WTC11 (cell line): ENCODE measurements around the gene CLCA2. TPM values are rescaled to one million over a fixed set of nuclear protein-coding genes. Genes with fewer than 3 reads are reported as not detected.

Experiments
- ATAC-seq: fragments of 200-7000 bp; cut with Tn5 transposase; 2 replicates; pipeline ENCODE4 v1.10.0; 2021; ENCODE audit warnings: mild to moderate bottlenecking, moderate library complexity
- CTCF ChIA-PET: fragments of 300-600 bp; sonication (Branson Sonifier 250); formaldehyde crosslinking; loops from one replicate; lab custom pipeline; 2021; ENCODE audit warnings: antibody characterized with exemption; lab: Charles Lee
- POLR2A ChIA-PET: fragments of 350-600 bp; sonication (Branson Sonifier 250); formaldehyde crosslinking; loops from one replicate; lab custom pipeline; 2021; ENCODE audit warnings: antibody characterized with exemption; lab: Charles Lee
- DNase-seq: peaks from one replicate; pipeline ENCODE4 v3.0.0; 2021; ENCODE audit warnings: low spot score
- H3K27ac Mint-ChIP-seq: 2 replicates; pipeline ENCODE4 v1.8.0; 2021; ENCODE audit warnings: mixed read lengths
- H3K27me3 Mint-ChIP-seq: 2 replicates; pipeline ENCODE4 v1.8.0; 2021; ENCODE audit warnings: low read depth, mild to moderate bottlenecking, moderate library complexity, mixed read lengths
- H3K36me3 Mint-ChIP-seq: 2 replicates; pipeline ENCODE4 v1.8.0; 2021; ENCODE audit warnings: mixed read lengths
- H3K4me1 Mint-ChIP-seq: 2 replicates; pipeline ENCODE4 v1.8.0; 2022; ENCODE audit warnings: mixed read lengths
- H3K4me3 Mint-ChIP-seq: 2 replicates; pipeline ENCODE4 v1.8.0; 2021; ENCODE audit warnings: mild to moderate bottlenecking, moderate library complexity, mixed read lengths
- H3K9me3 Mint-ChIP-seq: 2 replicates; pipeline ENCODE4 v1.8.0; 2021; ENCODE audit warnings: mixed read lengths
- ARID4B ChIP-seq: sonication (generic); formaldehyde crosslinking; IDR thresholded peaks from 2 replicates; pipeline ENCODE4 v1.8.0; 2023; ENCODE audit warnings: missing genetic modification reagents, mild to moderate bottlenecking, borderline replicate concordance
- ATF6 ChIP-seq: sonication (generic); formaldehyde crosslinking; IDR thresholded peaks from 2 replicates; pipeline ENCODE4 v1.8.1; 2023; ENCODE audit warnings: mild to moderate bottlenecking, missing genetic modification reagents
- E2F1 ChIP-seq: sonication (generic); formaldehyde crosslinking; IDR thresholded peaks from 2 replicates; pipeline ENCODE4 v1.8.0; 2022; ENCODE audit warnings: mild to moderate bottlenecking, missing genetic modification reagents
- FOXJ3 ChIP-seq: sonication (generic); formaldehyde crosslinking; IDR thresholded peaks from 2 replicates; pipeline ENCODE4 v1.9.0; 2021; ENCODE audit warnings: missing genetic modification reagents, mild to moderate bottlenecking, borderline replicate concordance
- GRHL2 ChIP-seq: fragments of 250-450 bp; sonication (Bioruptor Pico); IDR thresholded peaks from 2 replicates; pipeline ENCODE4 v1.8.0; 2022; ENCODE audit warnings: mild to moderate bottlenecking, moderate library complexity; ENCODE audit not compliant: insufficient replicate concordance, severe bottlenecking
- GTF2I ChIP-seq: fragments of 250-450 bp; sonication (Bioruptor Pico); conservative IDR thresholded peaks from 2 replicates; pipeline ENCODE4 v1.4.0; 2021; ENCODE audit warnings: mild to moderate bottlenecking
- IRF2 ChIP-seq: sonication (generic); formaldehyde crosslinking; IDR thresholded peaks from 2 replicates; pipeline ENCODE4 v1.8.0; 2022; ENCODE audit warnings: low read depth, missing genetic modification reagents, borderline replicate concordance
- JAZF1 ChIP-seq: fragments of 250-450 bp; sonication (Bioruptor Pico); IDR thresholded peaks from 2 replicates; pipeline ENCODE4 v1.9.0; 2021; ENCODE audit warnings: moderate library complexity, mild to moderate bottlenecking, inconsistent platforms
- JUN ChIP-seq: sonication (generic); formaldehyde crosslinking; IDR thresholded peaks from 2 replicates; pipeline ENCODE4 v1.8.0; 2023; ENCODE audit warnings: mild to moderate bottlenecking, missing genetic modification reagents
- MXD4 ChIP-seq: fragments of 250-450 bp; sonication (Bioruptor Pico); IDR thresholded peaks from 2 replicates; pipeline ENCODE4 v1.8.0; 2021; ENCODE audit warnings: mild to moderate bottlenecking, moderate library complexity, borderline replicate concordance
- NFYB ChIP-seq: sonication (generic); formaldehyde crosslinking; conservative IDR thresholded peaks from 2 replicates; pipeline ENCODE4 v1.8.0; 2022; ENCODE audit warnings: low read depth, missing genetic modification reagents
- OVOL2 ChIP-seq: fragments of 250-450 bp; sonication (Bioruptor Pico); IDR thresholded peaks from 2 replicates; pipeline ENCODE4 v1.9.0; 2021; ENCODE audit warnings: mild to moderate bottlenecking, borderline replicate concordance
- PRDM15 ChIP-seq: sonication (generic); formaldehyde crosslinking; IDR thresholded peaks from 2 replicates; pipeline ENCODE4 v1.8.0; 2022; ENCODE audit warnings: missing genetic modification reagents
- RELA ChIP-seq: sonication (generic); formaldehyde crosslinking; IDR thresholded peaks from 2 replicates; pipeline ENCODE4 v1.8.1; 2022; ENCODE audit warnings: missing genetic modification reagents, mild to moderate bottlenecking, borderline replicate concordance
- SMAD3 ChIP-seq: sonication (generic); formaldehyde crosslinking; IDR thresholded peaks from 2 replicates; pipeline ENCODE4 v1.8.0; 2022; ENCODE audit warnings: missing genetic modification reagents, mild to moderate bottlenecking, borderline replicate concordance
- TEAD1 ChIP-seq: sonication (generic); formaldehyde crosslinking; IDR thresholded peaks from 2 replicates; pipeline ENCODE4 v1.8.0; 2022; ENCODE audit warnings: mild to moderate bottlenecking, missing genetic modification reagents
- ZNF219 ChIP-seq: sonication (generic); formaldehyde crosslinking; IDR thresholded peaks from 2 replicates; pipeline ENCODE4 v1.8.0; 2023; ENCODE audit warnings: missing genetic modification reagents, mild to moderate bottlenecking, borderline replicate concordance
- ZNF317 ChIP-seq: sonication (generic); formaldehyde crosslinking; IDR thresholded peaks from 2 replicates; pipeline ENCODE4 v1.8.1; 2023; ENCODE audit warnings: low read depth, mild to moderate bottlenecking, moderate library complexity, missing genetic modification reagents, borderline replicate concordance
- ZNF671 ChIP-seq: fragments of 250-450 bp; sonication (Bioruptor Pico); IDR thresholded peaks from 2 replicates; pipeline ENCODE4 v1.8.0; 2021; ENCODE audit warnings: mild to moderate bottlenecking
- total RNA-seq: library from RNA; stranded (reverse); gene quantifications from 3 replicates; pipeline ENCODE4 v1.2.3, GENCODE V29; 2021
- TF ChIP-seq, protein P1 (sequence below): sonication (generic); formaldehyde crosslinking; IDR thresholded peaks from 2 replicates; pipeline ENCODE4 v1.8.0; 2023; ENCODE audit warnings: mild to moderate bottlenecking, missing genetic modification reagents
- TF ChIP-seq, protein P2 (sequence below): fragments of 250-450 bp; sonication (Bioruptor Pico); IDR thresholded peaks from 2 replicates; pipeline ENCODE4 v1.9.0; 2021; ENCODE audit warnings: moderate library complexity, mild to moderate bottlenecking, inconsistent platforms, borderline replicate concordance

CLCA2 gene
- total RNA-seq, 1 experiment from 2014 or later, result 0.07 TPM

DNA sequence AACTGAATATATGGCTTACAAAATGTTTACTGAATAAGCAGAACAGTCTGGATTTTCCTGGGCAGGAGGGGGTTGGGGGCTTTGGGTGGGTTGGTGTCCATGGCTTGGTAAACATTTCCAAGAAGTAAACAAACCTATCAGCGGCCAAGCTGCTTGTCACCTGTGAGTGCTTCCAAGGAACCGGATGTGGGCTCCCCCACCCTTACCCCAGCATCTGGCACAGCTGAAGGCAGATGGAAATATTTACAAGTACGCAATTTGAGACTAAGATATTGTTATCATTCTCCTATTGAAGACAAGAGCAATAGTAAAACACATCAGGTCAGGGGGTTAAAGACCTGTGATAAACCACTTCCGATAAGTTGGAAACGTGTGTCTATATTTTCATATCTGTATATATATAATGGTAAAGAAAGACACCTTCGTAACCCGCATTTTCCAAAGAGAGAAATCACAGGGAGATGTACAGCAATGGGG, 44.6 kb downstream of the CLCA2 start, which contains the start of gene CLCA1:
TSS of gene CLCA1 (plus strand) at position 427 of the 477 bp plus-strand sequence. CDS start at position 472, 45 bp downstream.
- H3K27ac Mint-ChIP-seq, result no peak within 1 kb of the TSS
- no peak for TF ChIP-seq OVOL2 (CRISPR knock-in tag)
- TF ChIP-seq GRHL2 (CRISPR knock-in tag), result no peak
- no peak for TF ChIP-seq JUN (CRISPR knock-in tag)
- TF ChIP-seq TEAD1 (CRISPR knock-in tag), result no peak
- no peak for TF ChIP-seq NFYB
- no peak for TF ChIP-seq ZNF219 (CRISPR knock-in tag)
- TF ChIP-seq ZNF317 (CRISPR knock-in tag), result no peak
- TF ChIP-seq SMAD3, result no peak
- TF ChIP-seq, protein P1, sequence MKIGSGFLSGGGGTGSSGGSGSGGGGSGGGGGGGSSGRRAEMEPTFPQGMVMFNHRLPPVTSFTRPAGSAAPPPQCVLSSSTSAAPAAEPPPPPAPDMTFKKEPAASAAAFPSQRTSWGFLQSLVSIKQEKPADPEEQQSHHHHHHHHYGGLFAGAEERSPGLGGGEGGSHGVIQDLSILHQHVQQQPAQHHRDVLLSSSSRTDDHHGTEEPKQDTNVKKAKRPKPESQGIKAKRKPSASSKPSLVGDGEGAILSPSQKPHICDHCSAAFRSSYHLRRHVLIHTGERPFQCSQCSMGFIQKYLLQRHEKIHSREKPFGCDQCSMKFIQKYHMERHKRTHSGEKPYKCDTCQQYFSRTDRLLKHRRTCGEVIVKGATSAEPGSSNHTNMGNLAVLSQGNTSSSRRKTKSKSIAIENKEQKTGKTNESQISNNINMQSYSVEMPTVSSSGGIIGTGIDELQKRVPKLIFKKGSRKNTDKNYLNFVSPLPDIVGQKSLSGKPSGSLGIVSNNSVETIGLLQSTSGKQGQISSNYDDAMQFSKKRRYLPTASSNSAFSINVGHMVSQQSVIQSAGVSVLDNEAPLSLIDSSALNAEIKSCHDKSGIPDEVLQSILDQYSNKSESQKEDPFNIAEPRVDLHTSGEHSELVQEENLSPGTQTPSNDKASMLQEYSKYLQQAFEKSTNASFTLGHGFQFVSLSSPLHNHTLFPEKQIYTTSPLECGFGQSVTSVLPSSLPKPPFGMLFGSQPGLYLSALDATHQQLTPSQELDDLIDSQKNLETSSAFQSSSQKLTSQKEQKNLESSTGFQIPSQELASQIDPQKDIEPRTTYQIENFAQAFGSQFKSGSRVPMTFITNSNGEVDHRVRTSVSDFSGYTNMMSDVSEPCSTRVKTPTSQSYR (CRISPR knock-in tag), result no peak
- no peak for TF ChIP-seq E2F1 (CRISPR knock-in tag)
- no peak for TF ChIP-seq MXD4 (CRISPR knock-in tag)
- H3K4me1 Mint-ChIP-seq, result peaks cover 5% of the 10 kb centered on the region; the same call in 1 of the 2 replicates
- H3K4me3 Mint-ChIP-seq, result no peak within 1 kb of the TSS
- no peaks in the 10 kb centered on the region for H3K9me3 Mint-ChIP-seq
- CTCF ChIA-PET, result interaction anchor here (0.5 kb wide), 1 partner anchor 603 kb away, joined by 4 read pairs; no protein-coding TSS in a partner anchor
- H3K27me3 Mint-ChIP-seq, result no peaks in the 10 kb centered on the region
- H3K36me3 Mint-ChIP-seq, result no peaks in the 10 kb centered on the region
- DNase-seq (no peak), ATAC-seq (no peak)
- POLR2A ChIA-PET, result no interaction called here

- no peaks in the 10 kb centered on the region for H3K36me3 Mint-ChIP-seq
- H3K27ac Mint-ChIP-seq, result no peak overlapping the region
- ChIA-PET CTCF (no interaction called here), POLR2A (no interaction called here)
- H3K27me3 Mint-ChIP-seq, result no peaks in the 10 kb centered on the region
- no peak for DNase-seq
- peaks cover 5% of the 10 kb centered on the region; the same call in 1 of the 2 replicates for H3K4me1 Mint-ChIP-seq
- H3K9me3 Mint-ChIP-seq, result no peaks in the 10 kb centered on the region
- no peak overlapping the region for H3K4me3 Mint-ChIP-seq
- no peak for ATAC-seq
- TF ChIP-seq IRF2 (CRISPR knock-in tag), result no peak
- TF ChIP-seq ATF6 (CRISPR knock-in tag), result no peak
- TF ChIP-seq GTF2I, result no peak
- TF ChIP-seq RELA (CRISPR knock-in tag), result no peak
- no peak for TF ChIP-seq FOXJ3 (CRISPR knock-in tag)
- TF ChIP-seq ZNF671 (CRISPR knock-in tag), result no peak
- TF ChIP-seq JAZF1 (CRISPR knock-in tag), result no peak
- TF ChIP-seq, protein P2, sequence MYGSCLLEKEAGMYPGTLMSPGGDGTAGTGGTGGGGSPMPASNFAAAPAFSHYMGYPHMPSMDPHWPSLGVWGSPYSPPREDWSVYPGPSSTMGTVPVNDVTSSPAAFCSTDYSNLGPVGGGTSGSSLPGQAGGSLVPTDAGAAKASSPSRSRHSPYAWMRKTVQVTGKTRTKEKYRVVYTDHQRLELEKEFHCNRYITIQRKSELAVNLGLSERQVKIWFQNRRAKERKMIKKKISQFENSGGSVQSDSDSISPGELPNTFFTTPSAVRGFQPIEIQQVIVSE (CRISPR knock-in tag), result no peak
- no peak for TF ChIP-seq ARID4B (CRISPR knock-in tag)
- TF ChIP-seq PRDM15 (CRISPR knock-in tag), result no peak
These were observed 46.9 kb downstream of the CLCA2 start for GRCh38 chr1:86470859-86471258.
